Effector CD4-positive, alpha-beta T cell (primary cell): ENCODE results near the gene TRIP6.

Experiments used
- DNase-seq: peaks from one replicate; pipeline ENCODE4 v3.0.0-alpha.2; 2020

Gene TRIP6

GRCh38 chr7:100874577-100875355, 7.6 kb downstream of the TRIP6 start, which contains the start of gene SRRT:
Gene SRRT (plus strand): TSS chr7:100875103. CDS start chr7:100875591, 488 bp downstream.
- DNase-seq: peak; percentile 98

- no peak for DNase-seq
Measured at GRCh38 chr7:100875356-100875751, 8.2 kb downstream of the TRIP6 start.

GRCh38 chr7:100878013-100878412, 10.8 kb downstream of the TRIP6 start:
- no peak for DNase-seq

- no peak for DNase-seq
Measured at GRCh38 chr7:100878685-100879084, 11.5 kb downstream of the TRIP6 start.

- no peak for DNase-seq
Measured at GRCh38 chr7:100879685-100880261, 12.6 kb downstream of the TRIP6 start.

- DNase-seq: no peak
Measured at GRCh38 chr7:100880645-100881044, 13.5 kb downstream of the TRIP6 start.

GRCh38 chr7:100881136-100881535, 13.9 kb downstream of the TRIP6 start:
- no peak for DNase-seq

GRCh38 chr7:100882201-100882600, 15.0 kb downstream of the TRIP6 start:
- DNase-seq: no peak

- no peak for DNase-seq
Measured at GRCh38 chr7:100882785-100883526, 15.8 kb downstream of the TRIP6 start.

GRCh38 chr7:100884736-100885439, 17.7 kb downstream of the TRIP6 start:
- DNase-seq: peak; percentile 48

- no peak for DNase-seq
Measured at GRCh38 chr7:100885440-100886141, 18.4 kb downstream of the TRIP6 start.

- DNase-seq: no peak
Measured at GRCh38 chr7:100886142-100886935, 19.2 kb downstream of the TRIP6 start.

GRCh38 chr7:100886936-100887515, 19.8 kb downstream of the TRIP6 start:
- DNase-seq: no peak

GRCh38 chr7:100887516-100888290, 20.5 kb downstream of the TRIP6 start:
- peak; percentile 45 for DNase-seq

- DNase-seq: no peak
Measured at GRCh38 chr7:100888291-100888987, 21.3 kb downstream of the TRIP6 start.

GRCh38 chr7:100888988-100889750, 22.0 kb downstream of the TRIP6 start, which contains the start of gene UFSP1:
Gene UFSP1 (minus strand): TSS chr7:100889715. CDS start chr7:100889271, 444 bp downstream.
- DNase-seq: no peak

GRCh38 chr7:100890653-100891567, 23.7 kb downstream of the TRIP6 start:
- DNase-seq: no peak
